DOHH2 (cell line): ENCODE results near the gene EPB41L2.

Experiments used
- H3F3A ChIP-seq: fragments of 200-600 bp; sonication (generic), shearing (Covaris generic); 2 replicates; pipeline ENCODE4 v1.6.0; 2016; ENCODE audit warnings: antibody characterized with exemption, mild to moderate bottlenecking; ENCODE audit not compliant: control insufficient read depth, insufficient read depth
- H3K27ac ChIP-seq: fragments of 200-600 bp; sonication (generic); 2 replicates; pipeline ENCODE4 v1.5.1; 2014; ENCODE audit warnings: low read depth, mild to moderate bottlenecking, low read length, moderate library complexity
- H3K27me3 ChIP-seq: fragments of 200-600 bp; sonication (generic); 2 replicates; pipeline ENCODE4 v1.6.1; 2014; ENCODE audit warnings: mild to moderate bottlenecking, low read length, mixed read lengths; ENCODE audit not compliant: control insufficient read depth
- H3K36me3 ChIP-seq: fragments of 200-600 bp; sonication (generic); 2 replicates; pipeline ENCODE4 v1.6.1; 2014; ENCODE audit warnings: mild to moderate bottlenecking, low read length, moderate library complexity, mixed read lengths; ENCODE audit not compliant: control insufficient read depth
- H3K4me1 ChIP-seq: fragments of 200-600 bp; sonication (generic); 2 replicates; pipeline ENCODE4 v1.6.1; 2014; ENCODE audit warnings: mild to moderate bottlenecking, low read length, mixed read lengths; ENCODE audit not compliant: control insufficient read depth
- H3K4me2 ChIP-seq: fragments of 200-600 bp; sonication (generic); 2 replicates; pipeline ENCODE4 v1.6.0; 2014; ENCODE audit warnings: mild to moderate bottlenecking, low read length, moderate library complexity
- H3K4me3 ChIP-seq: fragments of 200-600 bp; sonication (generic); 2 replicates; pipeline ENCODE4 v1.5.1; 2014; ENCODE audit warnings: mild to moderate bottlenecking, low read length, mixed read lengths
- H3K79me2 ChIP-seq: fragments of 200-600 bp; sonication (generic); 2 replicates; pipeline ENCODE4 v1.6.1; 2014; ENCODE audit warnings: mild to moderate bottlenecking, low read length, mixed read lengths; ENCODE audit not compliant: control insufficient read depth
- H3K9me2 ChIP-seq: fragments of 200-600 bp; sonication (generic); replicated peaks from 2 replicates; pipeline ENCODE4 v1.6.1; 2014; ENCODE audit warnings: mild to moderate bottlenecking, low read length, mixed read lengths; ENCODE audit not compliant: control insufficient read depth
- H3K9me3 ChIP-seq: fragments of 200-600 bp; sonication (generic); 2 replicates; pipeline ENCODE4 v1.6.1; 2014; ENCODE audit warnings: antibody characterized with exemption, low read length, mixed read lengths; ENCODE audit not compliant: control insufficient read depth, insufficient read depth
- H4K20me1 ChIP-seq: fragments of 200-600 bp; sonication (generic); 2 replicates; pipeline ENCODE4 v1.6.0; 2014; ENCODE audit warnings: low read depth, mild to moderate bottlenecking, antibody characterized with exemption, low read length, moderate library complexity; ENCODE audit not compliant: control insufficient read depth, insufficient read depth
- CTCF ChIP-seq: fragments of 200-600 bp; sonication (generic); IDR thresholded peaks from one replicate; pipeline ENCODE4 v1.5.1; 2014; ENCODE audit warnings: antibody characterized with exemption, mild to moderate bottlenecking, low read depth, low read length; ENCODE audit not compliant: poor library complexity, severe bottlenecking
- EZH2phosphoT487 ChIP-seq: fragments of 200-600 bp; sonication (generic); IDR thresholded peaks from 2 replicates; pipeline ENCODE4 v1.6.1; 2017; ENCODE audit warnings: borderline replicate concordance, mild to moderate bottlenecking, antibody characterized with exemption, low read length, moderate library complexity, mixed read lengths

EPB41L2 gene

GRCh38 chr6:130869681-130870080 lies 193.4 kb downstream of the EPB41L2 start:
- no peaks in the 10 kb centered on the region for H3F3A ChIP-seq
- no peaks in the 10 kb centered on the region for H3K27me3 ChIP-seq
- no peaks in the 10 kb centered on the region for H4K20me1 ChIP-seq
- H3K9me2 ChIP-seq: no peaks in the 10 kb centered on the region
- H3K4me3 ChIP-seq: no peak overlapping the region
- no peak overlapping the region for H3K27ac ChIP-seq
- peaks cover 6% of the 10 kb centered on the region for H3K36me3 ChIP-seq
- H3K4me1 ChIP-seq: no peaks in the 10 kb centered on the region
- no peaks in the 10 kb centered on the region for H3K9me3 ChIP-seq
- no peak overlapping the region for H3K4me2 ChIP-seq
- H3K79me2 ChIP-seq: no peaks in the 10 kb centered on the region
- TF ChIP-seq EZH2phosphoT487 (no peak), CTCF (no peak)

GRCh38 chr6:130865793-130866192 lies 197.3 kb downstream of the EPB41L2 start:
- H3K36me3 ChIP-seq: peaks cover 17% of the 10 kb centered on the region
- H3K27me3 ChIP-seq: no peaks in the 10 kb centered on the region
- no peaks in the 10 kb centered on the region for H3F3A ChIP-seq
- no peaks in the 10 kb centered on the region for H4K20me1 ChIP-seq
- no peaks in the 10 kb centered on the region for H3K4me1 ChIP-seq
- H3K9me2 ChIP-seq: no peaks in the 10 kb centered on the region
- no peak overlapping the region for H3K4me2 ChIP-seq
- no peak for TF ChIP-seq EZH2phosphoT487
- TF ChIP-seq CTCF: no peak
- no peak overlapping the region for H3K4me3 ChIP-seq
- H3K79me2 ChIP-seq: no peaks in the 10 kb centered on the region
- no peak overlapping the region for H3K27ac ChIP-seq
- no peaks in the 10 kb centered on the region for H3K9me3 ChIP-seq

GRCh38 chr6:130864344-130864743 lies 198.7 kb downstream of the EPB41L2 start:
- no peaks in the 10 kb centered on the region for H3K9me3 ChIP-seq
- no peak overlapping the region for H3K4me3 ChIP-seq
- H3K27ac ChIP-seq: no peak overlapping the region
- no peaks in the 10 kb centered on the region for H4K20me1 ChIP-seq
- H3K27me3 ChIP-seq: no peaks in the 10 kb centered on the region
- H3K36me3 ChIP-seq: peaks cover 17% of the 10 kb centered on the region
- H3F3A ChIP-seq: no peaks in the 10 kb centered on the region
- H3K79me2 ChIP-seq: no peaks in the 10 kb centered on the region
- no peak for TF ChIP-seq EZH2phosphoT487
- no peak for TF ChIP-seq CTCF
- H3K9me2 ChIP-seq: no peaks in the 10 kb centered on the region
- no peaks in the 10 kb centered on the region for H3K4me1 ChIP-seq
- H3K4me2 ChIP-seq: no peak overlapping the region
